ENCODE data around the gene ARHGEF4. TPM values are rescaled to one million over a fixed set of nuclear protein-coding genes. Genes with fewer than 3 reads are reported as not detected.

The ARHGEF4 gene
- total RNA-seq, 1 experiment from 2014 or later: 0.80 TPM

GRCh38 chr2:130917006-130917688 is 80.4 kb downstream of the ARHGEF4 start:
- no peak for DNase-seq (ENCODE audit: low read depth, low spot score)
- CTCF ChIA-PET: no interaction called here
- TF ChIP-seq TCF7L2 (IDR thresholded peaks at IDR 0.05; ENCODE audit: low read depth, low read length): no peak
- TF ChIP-seq SIN3A (IDR thresholded peaks at IDR 0.05; ENCODE audit: borderline replicate concordance, insufficient read depth, low read depth, low read length): no peak
- no peak for TF ChIP-seq POLR2AphosphoS5 (IDR thresholded peaks at IDR 0.05; ENCODE audit: low read depth, low read length)
- TF ChIP-seq REST (IDR thresholded peaks at IDR 0.05; ENCODE audit: insufficient read depth in 1 of 2, low read depth in 2 of 2, low read length in 1 of 2): no peak
- TF ChIP-seq CTCF (IDR thresholded peaks at IDR 0.05): no peak
- no peaks in the 10 kb centered on the region; the same call in 1 of the 2 replicates for H3K4me1 ChIP-seq (ENCODE audit: control insufficient read depth, insufficient read depth, low read length)
- in situ Hi-C loops (cut with HindIII; ENCODE audit: low pct_unique_long_range_greater_than_20kb, low sequenced_read_pairs) (no loop called here), intact Hi-C loops (cut with micrococcal nuclease; ENCODE audit: unreplicated experiment) (no loop called here)
- H3K36me3 ChIP-seq (ENCODE audit: control insufficient read depth, insufficient read depth, low read length): no peaks in the 10 kb centered on the region
- ATAC-seq: no peak
- no peak overlapping the region for H3K4me3 ChIP-seq (ENCODE audit: low read depth in 2 of 2, low read length in 2 of 2)
- no peaks in the 10 kb centered on the region for H3K9me3 ChIP-seq (ENCODE audit: control insufficient read depth, insufficient read depth, low read depth, low read length)
- POLR2A ChIA-PET: no interaction called here
- BruUV-seq (replicated peaks): no TSS peak
- H3K27ac ChIP-seq (ENCODE audit: low read length): no peak overlapping the region
- no peaks in the 10 kb centered on the region for H3K27me3 ChIP-seq (ENCODE audit: control insufficient read depth, insufficient read depth, low read length)

GRCh38 chr2:130918393-130918792 is 81.7 kb downstream of the ARHGEF4 start:
- no peaks in the 10 kb centered on the region for H3K9me3 ChIP-seq (ENCODE audit: control insufficient read depth, insufficient read depth, low read depth, low read length)
- H3K4me1 ChIP-seq (ENCODE audit: control insufficient read depth, insufficient read depth, low read length): no peaks in the 10 kb centered on the region; the same call in 1 of the 2 replicates
- H3K4me3 ChIP-seq (ENCODE audit: low read depth in 2 of 2, low read length in 2 of 2): no peak overlapping the region
- DNase-seq (ENCODE audit: low read depth, low spot score): no peak
- H3K36me3 ChIP-seq (ENCODE audit: control insufficient read depth, insufficient read depth, low read length): no peaks in the 10 kb centered on the region
- ChIA-PET CTCF (no interaction called here), POLR2A (no interaction called here)
- H3K27me3 ChIP-seq (ENCODE audit: control insufficient read depth, insufficient read depth, low read length): no peaks in the 10 kb centered on the region
- H3K27ac ChIP-seq (ENCODE audit: low read length): no peak overlapping the region
- intact Hi-C loops (cut with micrococcal nuclease; ENCODE audit: unreplicated experiment) (no loop called here), in situ Hi-C loops (cut with HindIII; ENCODE audit: low pct_unique_long_range_greater_than_20kb, low sequenced_read_pairs) (no loop called here)
- no TSS peak for BruUV-seq (replicated peaks)
- no peak for ATAC-seq
- TF ChIP-seq TCF7L2 (IDR thresholded peaks at IDR 0.05; ENCODE audit: low read depth, low read length) (no peak), REST (IDR thresholded peaks at IDR 0.05; ENCODE audit: insufficient read depth in 1 of 2, low read depth in 2 of 2, low read length in 1 of 2) (no peak), POLR2AphosphoS5 (IDR thresholded peaks at IDR 0.05; ENCODE audit: low read depth, low read length) (no peak), CTCF (IDR thresholded peaks at IDR 0.05) (no peak), SIN3A (IDR thresholded peaks at IDR 0.05; ENCODE audit: borderline replicate concordance, insufficient read depth, low read depth, low read length) (no peak)
